ENCODE results near the gene FAM131A. TPM values are rescaled to one million over a fixed set of nuclear protein-coding genes. Genes with fewer than 3 reads are reported as not detected.
A peak's percentile ranks its signal among the peaks of the same experiment; 100 is the strongest.

FAM131A gene
- total RNA-seq, 2 experiments from 2014 or later, result 4.0 to 5.5 TPM

GRCh38 chr3:184352897-184353545, 15.6 kb downstream of the FAM131A start:
- no peak overlapping the region for H3K27ac Mint-ChIP-seq
- H3K4me3 Mint-ChIP-seq, result no peak overlapping the region
- no peak for ATAC-seq
- no peak for DNase-seq
- H3K27me3 Mint-ChIP-seq, result no peaks in the 10 kb centered on the region
- TF ChIP-seq CTCF (IDR thresholded peaks at IDR 0.05), result no peak
- H3K9me3 Mint-ChIP-seq, result no peaks in the 10 kb centered on the region
- ChIA-PET POLR2A (interaction anchor here (1.3 to 2.0 kb wide), 2 partner anchors 14 to 161 kb away, joined by 3 to 8 read pairs; no protein-coding TSS in a partner anchor), CTCF (interaction anchor here (0.9 to 3.1 kb wide), 14 partner anchors 7 to 195 kb away, joined by 3 to 25 read pairs (median 5); partner anchors contain the start of gene FAM131A)
- H3K36me3 Mint-ChIP-seq (ENCODE audit: low read depth), result no peaks in the 10 kb centered on the region
- H3K4me1 Mint-ChIP-seq (ENCODE audit: low read depth), result peaks cover 4% of the 10 kb centered on the region
- intact Hi-C loops (cut with micrococcal nuclease), result no loop called here

- no peak for ATAC-seq
- Mint-ChIP-seq H3K4me1 (ENCODE audit: low read depth) (peaks cover 4% of the 10 kb centered on the region), H3K27ac (no peak overlapping the region)
Measured at GRCh38 chr3:184353546-184353941, 16.1 kb downstream of the FAM131A start.

GRCh38 chr3:184354121-184354728, 16.8 kb downstream of the FAM131A start:
- Mint-ChIP-seq H3K9me3 (no peaks in the 10 kb centered on the region), H3K4me1 (ENCODE audit: low read depth) (peaks cover 4% of the 10 kb centered on the region), H3K4me3 (no peak overlapping the region), H3K27me3 (no peaks in the 10 kb centered on the region), H3K27ac (peak overlapping the region; percentile 11), H3K36me3 (ENCODE audit: low read depth) (no peaks in the 10 kb centered on the region)
- peak; percentile 76 for TF ChIP-seq CTCF (IDR thresholded peaks at IDR 0.05)
- CTCF ChIA-PET, result interaction anchor here (0.6 to 3.1 kb wide), 20 partner anchors 9 to 196 kb away, joined by 3 to 25 read pairs (median 4); partner anchors contain the start of gene FAM131A
- ATAC-seq (peak; percentile 89), DNase-seq (peak; percentile 82)
- intact Hi-C loops (cut with micrococcal nuclease), result no loop called here
- POLR2A ChIA-PET, result interaction anchor here (0.8 to 2.0 kb wide), 5 partner anchors 16 to 159 kb away, joined by 3 to 8 read pairs (median 4); partner anchors contain the start of gene FAM131A

More at GRCh38 chr3:184353546-184353941, 16.1 kb downstream of the FAM131A start:
- DNase-seq, result no peak
- no peaks in the 10 kb centered on the region for H3K9me3 Mint-ChIP-seq
- ChIA-PET POLR2A (interaction anchor here (0.8 to 2.0 kb wide), 4 partner anchors 15 to 160 kb away, joined by 3 to 8 read pairs (median 4); partner anchors contain the start of gene FAM131A), CTCF (interaction anchor here (0.6 to 3.1 kb wide), 19 partner anchors 8 to 195 kb away, joined by 3 to 25 read pairs (median 4); partner anchors contain the start of gene FAM131A)
- intact Hi-C loops (cut with micrococcal nuclease), result no loop called here
- no peaks in the 10 kb centered on the region for H3K27me3 Mint-ChIP-seq
- no peaks in the 10 kb centered on the region for H3K36me3 Mint-ChIP-seq (ENCODE audit: low read depth)
- TF ChIP-seq CTCF (IDR thresholded peaks at IDR 0.05), result no peak
- H3K4me3 Mint-ChIP-seq, result no peak overlapping the region

GRCh38 chr3:184354754-184355153, 17.4 kb downstream of the FAM131A start:
- Mint-ChIP-seq H3K27ac (no peak overlapping the region), H3K27me3 (no peaks in the 10 kb centered on the region), H3K36me3 (ENCODE audit: low read depth) (no peaks in the 10 kb centered on the region), H3K4me1 (ENCODE audit: low read depth) (peaks cover 4% of the 10 kb centered on the region), H3K4me3 (no peak overlapping the region), H3K9me3 (no peaks in the 10 kb centered on the region)
- ChIA-PET CTCF (interaction anchor here (0.9 to 3.1 kb wide), 9 partner anchors 9 to 202 kb away, joined by 3 to 25 read pairs (median 6); partner anchors contain the start of gene FAM131A), POLR2A (interaction anchor here (0.6 to 2.0 kb wide), 3 partner anchors 16 to 1045 kb away, joined by 3 to 8 read pairs (median 4); no protein-coding TSS in a partner anchor)
- DNase-seq (no peak), ATAC-seq (no peak)
- no peak for TF ChIP-seq CTCF (IDR thresholded peaks at IDR 0.05)
- intact Hi-C loops (cut with micrococcal nuclease), result no loop called here
